HCT116 (cell line): ENCODE results near the gene MUC22.

Source experiments
- JUND ChIP-seq: IDR thresholded peaks from 2 replicates; pipeline ENCODE4 v1.6.1; 2012
- POLR2A ChIP-seq: IDR thresholded peaks from 2 replicates; pipeline ENCODE4 v1.7.0; 2011; ENCODE audit warnings: borderline replicate concordance; ENCODE audit not compliant: insufficient read depth, insufficient read length; ENCODE audit errors: extremely low read depth
- POLR2AphosphoS5 ChIP-seq: IDR thresholded peaks from 2 replicates; pipeline ENCODE4 v1.6.1; 2011; ENCODE audit warnings: mild to moderate bottlenecking, low read depth, low read length, moderate library complexity
- SRF ChIP-seq: IDR thresholded peaks from 2 replicates; pipeline ENCODE4 v1.6.1; 2012; ENCODE audit warnings: low read depth
- TF ChIP-seq, protein P1 (sequence below), 3 experiments: fragments of 200-600 bp in 1 of 3; sonication (generic) in 1 of 3; IDR thresholded peaks in 2 of 3; conservative IDR thresholded peaks in 1 of 3; 2 replicates each; pipeline ENCODE4 v1.5.1; 2012 to 2017; ENCODE audit warnings: low read depth in 2 of 3, low read length in 2 of 3, antibody characterized with exemption in 1 of 3, borderline replicate concordance in 1 of 3, control low read depth in 1 of 3, mild to moderate bottlenecking in 1 of 3, mixed read lengths in 1 of 3, mixed run types in 1 of 3, moderate library complexity in 1 of 3; ENCODE audit not compliant: insufficient read depth in 1 of 3
- TF ChIP-seq, protein P2 (sequence below): IDR thresholded peaks from 2 replicates; pipeline ENCODE4 v1.6.1; 2012
- TF ChIP-seq, protein P3 (sequence below): IDR thresholded peaks from 2 replicates; pipeline ENCODE4 v1.6.1; 2011; ENCODE audit warnings: mild to moderate bottlenecking, low read length, moderate library complexity; ENCODE audit not compliant: insufficient replicate concordance; ENCODE audit errors: extremely low read depth
- TF ChIP-seq, protein P4 (sequence below): IDR thresholded peaks from 2 replicates; pipeline ENCODE4 v1.6.1; 2012

DNA sequence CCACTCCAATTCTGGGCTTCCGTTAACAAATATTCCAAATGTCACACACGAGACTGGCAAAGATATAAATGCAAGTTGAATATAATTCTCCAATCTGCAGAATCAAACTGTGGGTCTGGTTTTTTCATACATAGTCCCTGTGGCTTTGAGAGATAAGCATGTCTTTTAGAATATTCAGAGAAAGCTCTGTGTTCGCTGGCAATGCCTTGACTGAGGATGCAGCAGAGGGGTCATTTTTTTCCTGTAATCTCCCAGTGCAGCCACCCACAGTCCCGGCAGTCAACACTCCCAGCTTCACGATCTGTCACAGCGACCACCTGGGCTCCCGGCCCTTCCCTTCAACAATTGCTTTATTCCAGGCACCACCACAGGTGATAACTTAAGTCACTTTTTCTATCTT, 30.5 kb downstream of the MUC22 start:
- TF ChIP-seq, protein P1, sequence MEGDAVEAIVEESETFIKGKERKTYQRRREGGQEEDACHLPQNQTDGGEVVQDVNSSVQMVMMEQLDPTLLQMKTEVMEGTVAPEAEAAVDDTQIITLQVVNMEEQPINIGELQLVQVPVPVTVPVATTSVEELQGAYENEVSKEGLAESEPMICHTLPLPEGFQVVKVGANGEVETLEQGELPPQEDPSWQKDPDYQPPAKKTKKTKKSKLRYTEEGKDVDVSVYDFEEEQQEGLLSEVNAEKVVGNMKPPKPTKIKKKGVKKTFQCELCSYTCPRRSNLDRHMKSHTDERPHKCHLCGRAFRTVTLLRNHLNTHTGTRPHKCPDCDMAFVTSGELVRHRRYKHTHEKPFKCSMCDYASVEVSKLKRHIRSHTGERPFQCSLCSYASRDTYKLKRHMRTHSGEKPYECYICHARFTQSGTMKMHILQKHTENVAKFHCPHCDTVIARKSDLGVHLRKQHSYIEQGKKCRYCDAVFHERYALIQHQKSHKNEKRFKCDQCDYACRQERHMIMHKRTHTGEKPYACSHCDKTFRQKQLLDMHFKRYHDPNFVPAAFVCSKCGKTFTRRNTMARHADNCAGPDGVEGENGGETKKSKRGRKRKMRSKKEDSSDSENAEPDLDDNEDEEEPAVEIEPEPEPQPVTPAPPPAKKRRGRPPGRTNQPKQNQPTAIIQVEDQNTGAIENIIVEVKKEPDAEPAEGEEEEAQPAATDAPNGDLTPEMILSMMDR (IDR thresholded peaks at IDR 0.05 in 2 of 3, conservative IDR thresholded peaks at IDR 0.05 in 1 of 3; ENCODE audit: borderline replicate concordance in 1 of 3, insufficient read depth in 1 of 3, low read depth in 2 of 3, low read length in 2 of 3), result no peak
- TF ChIP-seq POLR2A (no peak), SRF (no peak), JUND (no peak), POLR2AphosphoS5 (no peak)
- TF ChIP-seq, protein P2, sequence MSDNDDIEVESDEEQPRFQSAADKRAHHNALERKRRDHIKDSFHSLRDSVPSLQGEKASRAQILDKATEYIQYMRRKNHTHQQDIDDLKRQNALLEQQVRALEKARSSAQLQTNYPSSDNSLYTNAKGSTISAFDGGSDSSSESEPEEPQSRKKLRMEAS, result no peak
- TF ChIP-seq, protein P3, sequence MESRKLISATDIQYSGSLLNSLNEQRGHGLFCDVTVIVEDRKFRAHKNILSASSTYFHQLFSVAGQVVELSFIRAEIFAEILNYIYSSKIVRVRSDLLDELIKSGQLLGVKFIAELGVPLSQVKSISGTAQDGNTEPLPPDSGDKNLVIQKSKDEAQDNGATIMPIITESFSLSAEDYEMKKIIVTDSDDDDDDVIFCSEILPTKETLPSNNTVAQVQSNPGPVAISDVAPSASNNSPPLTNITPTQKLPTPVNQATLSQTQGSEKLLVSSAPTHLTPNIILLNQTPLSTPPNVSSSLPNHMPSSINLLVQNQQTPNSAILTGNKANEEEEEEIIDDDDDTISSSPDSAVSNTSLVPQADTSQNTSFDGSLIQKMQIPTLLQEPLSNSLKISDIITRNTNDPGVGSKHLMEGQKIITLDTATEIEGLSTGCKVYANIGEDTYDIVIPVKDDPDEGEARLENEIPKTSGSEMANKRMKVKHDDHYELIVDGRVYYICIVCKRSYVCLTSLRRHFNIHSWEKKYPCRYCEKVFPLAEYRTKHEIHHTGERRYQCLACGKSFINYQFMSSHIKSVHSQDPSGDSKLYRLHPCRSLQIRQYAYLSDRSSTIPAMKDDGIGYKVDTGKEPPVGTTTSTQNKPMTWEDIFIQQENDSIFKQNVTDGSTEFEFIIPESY, result no peak
- TF ChIP-seq, protein P4, sequence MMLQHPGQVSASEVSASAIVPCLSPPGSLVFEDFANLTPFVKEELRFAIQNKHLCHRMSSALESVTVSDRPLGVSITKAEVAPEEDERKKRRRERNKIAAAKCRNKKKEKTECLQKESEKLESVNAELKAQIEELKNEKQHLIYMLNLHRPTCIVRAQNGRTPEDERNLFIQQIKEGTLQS, result no peak
